Caco-2 (cell line): Measurements from ENCODE around the gene NPFFR1. TPM values are rescaled to one million over a fixed set of nuclear protein-coding genes. Genes with fewer than 3 reads are reported as not detected.
"Not testable (repeated sequence)": the region's sequence is repeated elsewhere in the genome, so short reads cannot be mapped to it uniquely, and the experiment has no call there.

Experiments
- BruUV-seq: library from RNA; stranded (reverse); fragments of 400-500 nt; replicated peaks from 2 replicates; lab custom pipeline; 2021; lab: Mats Ljungman, UMichigan
- CTCF ChIA-PET: fragments of 300-600 bp; sonication (Branson Sonifier 250); formaldehyde crosslinking; loops from one replicate; lab custom pipeline; 2022; ENCODE audit warnings: antibody characterized with exemption; lab: Charles Lee
- POLR2A ChIA-PET: fragments of 300-600 bp; sonication (Branson Sonifier 250); formaldehyde crosslinking; loops from one replicate; lab custom pipeline; 2022; ENCODE audit warnings: antibody characterized with exemption; lab: Charles Lee
- DNase-seq, 2 experiments: peaks; one replicate each; pipeline versions ENCODE4 v3.0.0 to v3.0.0-alpha.2; 2020 to 2022
- H3K27me3 ChIP-seq: replicated peaks from 2 replicates; pipeline ENCODE4 v1.6.0; 2011; ENCODE audit warnings: low read length; ENCODE audit not compliant: control insufficient read depth, insufficient read depth
- H3K36me3 ChIP-seq: 2 replicates; pipeline ENCODE4 v1.5.1; 2011; ENCODE audit warnings: low read length; ENCODE audit not compliant: control insufficient read depth, insufficient read depth
- H3K4me1 ChIP-seq: fragments of 250-450 bp; sonication (Bioruptor Pico); 2 replicates; pipeline ENCODE4 v1.5.1; 2020; ENCODE audit warnings: mild to moderate bottlenecking
- H3K4me3 ChIP-seq: 2 replicates; pipeline ENCODE4 v1.5.1; 2011; ENCODE audit warnings: low read depth, mild to moderate bottlenecking, control low read depth, low read length
- H3K9me3 ChIP-seq: fragments of 250-450 bp; sonication (Bioruptor Pico); 2 replicates; pipeline ENCODE4 v1.5.1; 2020; ENCODE audit warnings: mild to moderate bottlenecking, moderate library complexity
- H3K27ac Mint-ChIP-seq: one replicate; pipeline ENCODE4 v1.8.0; 2022; ENCODE audit warnings: mixed read lengths; ENCODE audit not compliant: unreplicated experiment
- H3K27me3 Mint-ChIP-seq: one replicate; pipeline ENCODE4 v1.8.0; 2022; ENCODE audit warnings: mixed read lengths; ENCODE audit not compliant: insufficient read depth, unreplicated experiment
- H3K36me3 Mint-ChIP-seq: one replicate; pipeline ENCODE4 v1.8.0; 2022; ENCODE audit warnings: mild to moderate bottlenecking, mixed read lengths; ENCODE audit not compliant: insufficient read depth, unreplicated experiment
- H3K4me1 Mint-ChIP-seq: one replicate; pipeline ENCODE4 v1.8.0; 2022; ENCODE audit warnings: low read depth, mixed read lengths; ENCODE audit not compliant: unreplicated experiment
- H3K4me3 Mint-ChIP-seq: one replicate; pipeline ENCODE4 v1.8.0; 2022; ENCODE audit warnings: mild to moderate bottlenecking, moderate library complexity, mixed read lengths; ENCODE audit not compliant: unreplicated experiment
- H3K9me3 Mint-ChIP-seq: one replicate; pipeline ENCODE4 v1.8.0; 2022; ENCODE audit warnings: mixed read lengths; ENCODE audit not compliant: unreplicated experiment
- CTCF ChIP-seq, 2 experiments: fragments of 200-600 bp in 1 of 2; IDR thresholded peaks; 1 replicate in 1 of 2; 2 replicates in 1 of 2; pipeline versions ENCODE4 v1.5.1 to v1.8.0; 2011 to 2022; ENCODE audit warnings: antibody characterized with exemption in 1 of 2, control low read depth in 1 of 2, inconsistent platforms in 1 of 2, low read depth in 1 of 2, low read length in 1 of 2, mild to moderate bottlenecking in 1 of 2, moderate library complexity in 1 of 2; ENCODE audit not compliant: insufficient read depth in 1 of 2, severe bottlenecking in 1 of 2, unreplicated experiment in 1 of 2
- intact Hi-C: fragments of 100-400 bp; cut with micrococcal nuclease; formaldehyde crosslinking; loops from one replicate; pipeline ENCODE4 v1.10.0; 2022; ENCODE audit not compliant: unreplicated experiment
- total RNA-seq: library from RNA; stranded (reverse); gene quantifications from 2 replicates; pipeline ENCODE4 v1.2.3, GENCODE V29; 2022

Gene NPFFR1
- total RNA-seq, 1 experiment from 2014 or later: not detected

GRCh38 chr10:70258216-70258615 is 25.6 kb downstream of the NPFFR1 start:
- peak in 1 of 2 experiments; percentile 17 for DNase-seq
- POLR2A ChIA-PET: interaction anchor here (0.6 to 1.0 kb wide), 2 partner anchors 25 to 37 kb away, joined by 3 read pairs; no protein-coding TSS in a partner anchor
- CTCF ChIA-PET: interaction anchor here (0.9 to 4.1 kb wide), 5 partner anchors 12 to 901 kb away, joined by 3 to 17 read pairs (median 7); partner anchors contain the start of gene PPA1
- no peak for TF ChIP-seq CTCF (IDR thresholded peaks at IDR 0.05; ENCODE audit: insufficient read depth in 1 of 2, low read depth in 1 of 2, low read length in 1 of 2, severe bottlenecking in 1 of 2, unreplicated experiment in 1 of 2)
- intact Hi-C loops: no loop called here
- no peak overlapping the region for H3K4me3 ChIP-seq
- BruUV-seq: no TSS peak
- no peaks in the 10 kb centered on the region for H3K27me3 ChIP-seq
- no peak overlapping the region for H3K27ac Mint-ChIP-seq
- H3K4me3 Mint-ChIP-seq: no peak overlapping the region
- H3K36me3 ChIP-seq: no peaks in the 10 kb centered on the region
- peaks cover 17% of the 10 kb centered on the region for H3K9me3 ChIP-seq
- peaks cover 16% of the 10 kb centered on the region for H3K4me1 Mint-ChIP-seq
- H3K27me3 Mint-ChIP-seq: no peaks in the 10 kb centered on the region
- peaks cover 19% of the 10 kb centered on the region for H3K9me3 Mint-ChIP-seq
- H3K4me1 ChIP-seq: peaks cover 24% of the 10 kb centered on the region
- peaks cover 4% of the 10 kb centered on the region for H3K36me3 Mint-ChIP-seq

DNA sequence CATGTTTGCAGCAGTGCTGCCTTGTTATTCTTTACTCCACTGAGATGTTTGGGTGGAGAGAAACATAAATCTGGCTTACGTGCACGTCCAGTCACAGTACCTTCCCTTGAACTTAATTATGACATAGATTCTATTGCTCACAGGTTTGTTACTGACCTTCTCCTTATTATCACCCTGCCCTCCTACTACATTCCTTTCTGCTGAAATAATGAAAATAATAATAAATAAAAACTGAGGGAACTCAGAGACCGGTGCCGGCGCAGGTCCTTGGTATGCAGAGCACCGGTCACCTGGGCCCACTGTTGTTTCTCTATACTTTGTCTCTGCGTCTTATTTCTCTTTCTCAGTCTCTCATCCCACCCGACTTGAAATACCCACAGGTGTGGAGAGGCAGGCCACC is 26.0 kb downstream of the NPFFR1 start:
- BruUV-seq, H3K27me3 ChIP-seq, H3K36me3 ChIP-seq, H3K27me3 Mint-ChIP-seq, H3K27ac Mint-ChIP-seq, H3K36me3 Mint-ChIP-seq, DNase-seq, POLR2A ChIA-PET, H3K4me3 Mint-ChIP-seq, intact Hi-C loops, H3K4me3 ChIP-seq: not testable (repeated sequence)
- CTCF ChIA-PET: interaction anchor here (1.6 to 4.1 kb wide), 3 partner anchors 7 to 129 kb away, joined by 7 to 17 read pairs (median 9); no protein-coding TSS in a partner anchor
- Histone ChIP-seq H3K9me3 (peaks cover 17% of the 10 kb centered on the region), H3K4me1 (peaks cover 24% of the 10 kb centered on the region)
- Mint-ChIP-seq H3K4me1 (peaks cover 16% of the 10 kb centered on the region), H3K9me3 (peaks cover 19% of the 10 kb centered on the region)

GRCh38 chr10:70256463-70256862 is 27.3 kb downstream of the NPFFR1 start:
- peaks cover 4% of the 10 kb centered on the region for H3K36me3 Mint-ChIP-seq
- peaks cover 11% of the 10 kb centered on the region for H3K9me3 ChIP-seq
- ChIA-PET POLR2A (no interaction called here), CTCF (interaction anchor here (0.7 to 2.4 kb wide), 3 partner anchors 9 to 35 kb away, joined by 4 to 9 read pairs (median 5); no protein-coding TSS in a partner anchor)
- no peaks in the 10 kb centered on the region for H3K27me3 Mint-ChIP-seq
- H3K4me3 Mint-ChIP-seq: no peak overlapping the region
- H3K36me3 ChIP-seq: no peaks in the 10 kb centered on the region
- no TSS peak for BruUV-seq
- intact Hi-C loops: no loop called here
- no peak for DNase-seq
- TF ChIP-seq CTCF (IDR thresholded peaks at IDR 0.05; ENCODE audit: insufficient read depth in 1 of 2, low read depth in 1 of 2, low read length in 1 of 2, severe bottlenecking in 1 of 2, unreplicated experiment in 1 of 2): no peak
- no peaks in the 10 kb centered on the region for H3K27me3 ChIP-seq
- no peak overlapping the region for H3K4me3 ChIP-seq
- H3K4me1 Mint-ChIP-seq: peaks cover 16% of the 10 kb centered on the region
- H3K27ac Mint-ChIP-seq: no peak overlapping the region
- H3K9me3 Mint-ChIP-seq: peaks cover 8% of the 10 kb centered on the region
- H3K4me1 ChIP-seq: peaks cover 24% of the 10 kb centered on the region
